GM23338 (cell line): ENCODE results near the gene SIL1. TPM values are rescaled to one million over a fixed set of nuclear protein-coding genes. Genes with fewer than 3 reads are reported as not detected.

Experiments used
- ATAC-seq: fragments of 200-7000 bp; cut with Tn5 transposase; 3 replicates; pipeline ENCODE4 v1.9.1; 2020
- DNase-seq: peaks from one replicate; pipeline ENCODE4 v3.0.0-alpha.2; 2015; ENCODE audit warnings: low spot score
- H2AFZ ChIP-seq: fragments of 200-600 bp; sonication (generic); 2 replicates; pipeline ENCODE4 v1.8.0; 2016; ENCODE audit warnings: antibody characterized with exemption, mild to moderate bottlenecking, moderate library complexity
- H3F3A ChIP-seq: fragments of 200-600 bp; sonication (generic); replicated peaks from 2 replicates; pipeline ENCODE4 v1.8.0; 2017; ENCODE audit warnings: antibody characterized with exemption, mixed run types, low read depth
- H3K27ac ChIP-seq: fragments of 200-600 bp; sonication (generic); 2 replicates; pipeline ENCODE4 v1.6.1; 2016; ENCODE audit warnings: low read depth
- H3K27me3 ChIP-seq: fragments of 200-600 bp; sonication (generic); 2 replicates; pipeline ENCODE4 v1.8.0; 2016; ENCODE audit warnings: mild to moderate bottlenecking, mixed run types, moderate library complexity; ENCODE audit not compliant: insufficient read depth
- H3K36me3 ChIP-seq: fragments of 200-600 bp; sonication (generic); 2 replicates; pipeline ENCODE4 v1.8.0; 2016; ENCODE audit warnings: mild to moderate bottlenecking; ENCODE audit not compliant: insufficient read depth
- H3K4me1 ChIP-seq: fragments of 200-600 bp; sonication (generic); 2 replicates; pipeline ENCODE4 v1.8.0; 2016; ENCODE audit warnings: mild to moderate bottlenecking, moderate library complexity; ENCODE audit not compliant: insufficient read depth
- H3K4me2 ChIP-seq: fragments of 200-600 bp; sonication (generic); 2 replicates; pipeline ENCODE4 v1.7.1; 2017; ENCODE audit warnings: mixed run types
- H3K4me3 ChIP-seq: fragments of 200-600 bp; sonication (generic); 2 replicates; pipeline ENCODE4 v1.6.1; 2016; ENCODE audit warnings: mixed run types
- H3K79me2 ChIP-seq: fragments of 200-600 bp; sonication (generic); replicated peaks from 2 replicates; pipeline ENCODE4 v1.8.0; 2017; ENCODE audit warnings: mild to moderate bottlenecking; ENCODE audit not compliant: insufficient read depth
- H3K9me2 ChIP-seq: fragments of 200-600 bp; sonication (generic); 2 replicates; pipeline ENCODE4 v1.8.0; 2017; ENCODE audit not compliant: insufficient read depth
- H4K20me1 ChIP-seq: fragments of 200-600 bp; sonication (generic); replicated peaks from 2 replicates; pipeline ENCODE4 v1.8.0; 2017; ENCODE audit warnings: mild to moderate bottlenecking; ENCODE audit not compliant: insufficient read depth
- H3K27ac Mint-ChIP-seq: 2 replicates; pipeline ENCODE4 v1.8.0; 2020; ENCODE audit warnings: inconsistent platforms, mild to moderate bottlenecking, moderate library complexity, mixed read lengths
- H3K27me3 Mint-ChIP-seq: 3 replicates; pipeline ENCODE4 v1.8.0; 2022; ENCODE audit warnings: low read depth, mild to moderate bottlenecking, moderate library complexity, mixed read lengths, inconsistent platforms; ENCODE audit not compliant: insufficient read depth, poor library complexity
- H3K36me3 Mint-ChIP-seq: 3 replicates; pipeline ENCODE4 v1.8.0; 2021; ENCODE audit warnings: low read depth, mild to moderate bottlenecking, inconsistent platforms, moderate library complexity, mixed read lengths
- H3K4me1 Mint-ChIP-seq: 3 replicates; pipeline ENCODE4 v1.8.0; 2020; ENCODE audit warnings: mild to moderate bottlenecking, inconsistent platforms, mixed read lengths
- H3K4me3 Mint-ChIP-seq: 3 replicates; pipeline ENCODE4 v1.8.0; 2021; ENCODE audit warnings: moderate library complexity, mild to moderate bottlenecking, inconsistent platforms, mixed read lengths
- H3K9me3 Mint-ChIP-seq: 3 replicates; pipeline ENCODE4 v1.8.0; 2020; ENCODE audit warnings: moderate library complexity, mild to moderate bottlenecking, inconsistent platforms, mixed read lengths
- EZH2 ChIP-seq: fragments of 200-600 bp; sonication (generic); IDR thresholded peaks from one replicate; pipeline ENCODE4 v1.8.0; 2017; ENCODE audit warnings: antibody characterized with exemption, mild to moderate bottlenecking, low read depth; ENCODE audit not compliant: unreplicated experiment
- EZH2phosphoT487 ChIP-seq: fragments of 200-600 bp; sonication (generic); IDR thresholded peaks from one replicate; pipeline ENCODE4 v1.8.1; 2018; ENCODE audit warnings: antibody characterized with exemption; ENCODE audit not compliant: unreplicated experiment
- JUNB ChIP-seq: IDR thresholded peaks from one replicate; pipeline ENCODE4 v1.6.1; 2016; ENCODE audit warnings: antibody characterized with exemption; ENCODE audit not compliant: unreplicated experiment
- NANOG ChIP-seq: IDR thresholded peaks from 2 replicates; pipeline ENCODE4 v1.6.1; 2016; ENCODE audit warnings: antibody characterized with exemption, borderline replicate concordance
- POLR2AphosphoS5 ChIP-seq: IDR thresholded peaks from 2 replicates; pipeline ENCODE4 v1.6.1; 2016; ENCODE audit warnings: antibody characterized with exemption, low read depth
- REST ChIP-seq: IDR thresholded peaks from one replicate; pipeline ENCODE4 v1.6.1; 2018; ENCODE audit warnings: antibody characterized with exemption; ENCODE audit not compliant: unreplicated experiment
- polyA plus RNA-seq: library from polyadenylated mRNA; unstranded; fragments of >200 nt; fragmentation: Nextera tagmentation; extraction: Ambion mirVana; gene quantifications from 2 replicates; pipeline ENCODE4 v1.2.1, GENCODE V29; 2016
- total RNA-seq: library from RNA; depleted of rRNA; stranded (reverse); fragments of >200 nt; shearing (Covaris generic); gene quantifications from 2 replicates; pipeline ENCODE4 v1.2.3, GENCODE V29; 2014
- TF ChIP-seq, protein P1 (sequence below), 2 experiments: fragments of 200-600 bp in 1 of 2; sonication (generic) in 1 of 2; conservative IDR thresholded peaks; 2 replicates each; pipeline versions ENCODE4 v1.5.1 to v1.6.1; 2016 to 2017; ENCODE audit warnings: antibody characterized with exemption in 2 of 2, low read depth in 2 of 2, mild to moderate bottlenecking in 2 of 2, moderate library complexity in 1 of 2
- TF ChIP-seq, protein P2 (sequence below): IDR thresholded peaks from 2 replicates; pipeline ENCODE4 v1.6.1; 2016; ENCODE audit warnings: antibody characterized with exemption

SIL1 gene
- total and polyA plus RNA-seq, 2 experiments from 2014 or later: 5.5 to 5.9 TPM

- peaks cover 27% of the 10 kb centered on the region for H3K4me1 Mint-ChIP-seq
- Histone ChIP-seq H3K4me2 (no peak overlapping the region), H4K20me1 (no peaks in the 10 kb centered on the region; the same call in 1 of the 2 replicates), H3K9me2 (no peaks in the 10 kb centered on the region), H3F3A (0 out of 2 replicates have a peak, but pooled peaks cover 4% of the 10 kb centered on the region), H3K79me2 (no peaks in the 10 kb centered on the region), H3K27me3 (no peaks in the 10 kb centered on the region), H2AFZ (no peak overlapping the region), H3K27ac (0 out of 2 replicates have a peak overlapping the region, but pooled peaks have one; percentile 9), H3K36me3 (peaks cover 39% of the 10 kb centered on the region), H3K4me3 (no peak overlapping the region), H3K4me1 (no peaks in the 10 kb centered on the region)
- ATAC-seq (peak; percentile 80), DNase-seq (peak; percentile 78)
- peaks cover 10% of the 10 kb centered on the region for H3K27me3 Mint-ChIP-seq
- H3K27ac Mint-ChIP-seq: no peak overlapping the region; the same call in 1 of the 2 replicates
- no peak overlapping the region for H3K4me3 Mint-ChIP-seq
- no peaks in the 10 kb centered on the region for H3K9me3 Mint-ChIP-seq
- H3K36me3 Mint-ChIP-seq: peaks cover 76% of the 10 kb centered on the region
- no peak for TF ChIP-seq JUNB
- TF ChIP-seq, protein P1, sequence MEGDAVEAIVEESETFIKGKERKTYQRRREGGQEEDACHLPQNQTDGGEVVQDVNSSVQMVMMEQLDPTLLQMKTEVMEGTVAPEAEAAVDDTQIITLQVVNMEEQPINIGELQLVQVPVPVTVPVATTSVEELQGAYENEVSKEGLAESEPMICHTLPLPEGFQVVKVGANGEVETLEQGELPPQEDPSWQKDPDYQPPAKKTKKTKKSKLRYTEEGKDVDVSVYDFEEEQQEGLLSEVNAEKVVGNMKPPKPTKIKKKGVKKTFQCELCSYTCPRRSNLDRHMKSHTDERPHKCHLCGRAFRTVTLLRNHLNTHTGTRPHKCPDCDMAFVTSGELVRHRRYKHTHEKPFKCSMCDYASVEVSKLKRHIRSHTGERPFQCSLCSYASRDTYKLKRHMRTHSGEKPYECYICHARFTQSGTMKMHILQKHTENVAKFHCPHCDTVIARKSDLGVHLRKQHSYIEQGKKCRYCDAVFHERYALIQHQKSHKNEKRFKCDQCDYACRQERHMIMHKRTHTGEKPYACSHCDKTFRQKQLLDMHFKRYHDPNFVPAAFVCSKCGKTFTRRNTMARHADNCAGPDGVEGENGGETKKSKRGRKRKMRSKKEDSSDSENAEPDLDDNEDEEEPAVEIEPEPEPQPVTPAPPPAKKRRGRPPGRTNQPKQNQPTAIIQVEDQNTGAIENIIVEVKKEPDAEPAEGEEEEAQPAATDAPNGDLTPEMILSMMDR (conservative IDR thresholded peaks at IDR 0.05; ENCODE audit: low read depth in 2 of 2): peak; percentile 54 to 88
These were observed 265.9 kb downstream of the SIL1 start for GRCh38 chr5:138932171-138932810.

- Histone ChIP-seq H2AFZ (no peak overlapping the region), H3K36me3 (peaks cover 45% of the 10 kb centered on the region), H3K4me2 (no peak overlapping the region), H3K4me3 (no peak overlapping the region), H3K27me3 (no peaks in the 10 kb centered on the region), H3K9me2 (no peaks in the 10 kb centered on the region), H3K27ac (no peak overlapping the region), H3F3A (0 out of 2 replicates have a peak, but pooled peaks cover 4% of the 10 kb centered on the region), H3K79me2 (no peaks in the 10 kb centered on the region), H4K20me1 (no peaks in the 10 kb centered on the region; the same call in 1 of the 2 replicates), H3K4me1 (no peaks in the 10 kb centered on the region)
- Mint-ChIP-seq H3K9me3 (no peaks in the 10 kb centered on the region), H3K4me1 (peaks cover 14% of the 10 kb centered on the region; the same call in 2 of the 3 replicates), H3K36me3 (peaks cover 82% of the 10 kb centered on the region), H3K27me3 (peaks cover 10% of the 10 kb centered on the region), H3K4me3 (no peak overlapping the region), H3K27ac (no peak overlapping the region)
- DNase-seq (no peak), ATAC-seq (no peak)
- TF ChIP-seq, protein P1 (conservative IDR thresholded peaks at IDR 0.05; ENCODE audit: low read depth in 2 of 2): no peak
- TF ChIP-seq POLR2AphosphoS5 (no peak), EZH2 (no peak), REST (no peak), EZH2phosphoT487 (no peak), NANOG (no peak)
- TF ChIP-seq, protein P2, sequence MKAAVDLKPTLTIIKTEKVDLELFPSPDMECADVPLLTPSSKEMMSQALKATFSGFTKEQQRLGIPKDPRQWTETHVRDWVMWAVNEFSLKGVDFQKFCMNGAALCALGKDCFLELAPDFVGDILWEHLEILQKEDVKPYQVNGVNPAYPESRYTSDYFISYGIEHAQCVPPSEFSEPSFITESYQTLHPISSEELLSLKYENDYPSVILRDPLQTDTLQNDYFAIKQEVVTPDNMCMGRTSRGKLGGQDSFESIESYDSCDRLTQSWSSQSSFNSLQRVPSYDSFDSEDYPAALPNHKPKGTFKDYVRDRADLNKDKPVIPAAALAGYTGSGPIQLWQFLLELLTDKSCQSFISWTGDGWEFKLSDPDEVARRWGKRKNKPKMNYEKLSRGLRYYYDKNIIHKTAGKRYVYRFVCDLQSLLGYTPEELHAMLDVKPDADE: no peak
These were observed 267.6 kb downstream of the SIL1 start for GRCh38 chr5:138930371-138931097.
